Uterus (tissue), 4 donors: ENCODE results near the gene FTH1. TPM values are rescaled to one million over a fixed set of nuclear protein-coding genes. Genes with fewer than 3 reads are reported as not detected.

Source experiments
- DNase-seq, 2 donors: peaks; one replicate each; pipeline ENCODE4 v3.0.0-alpha.2; 2019 to 2020
- H3K27ac ChIP-seq, 2 donors: fragments of 200-600 bp; sonication (generic); 1 replicate in 1 of 2; 2 replicates in 1 of 2; pipeline ENCODE4 v1.5.1; 2016 to 2018
- H3K27me3 ChIP-seq, 2 donors: fragments of 200-600 bp; sonication (generic); one replicate each; pipeline ENCODE4 v1.5.1; 2018 to 2019; ENCODE audit warnings: control low read depth in 1 of 2
- H3K36me3 ChIP-seq, 2 donors: fragments of 200-600 bp; sonication (generic); one replicate each; pipeline ENCODE4 v1.5.1; 2019; ENCODE audit warnings: control low read depth in 1 of 2
- H3K4me1 ChIP-seq, 2 donors: fragments of 200-600 bp; sonication (generic); one replicate each; pipeline ENCODE4 v1.5.1; 2018 to 2019; ENCODE audit warnings: control low read depth in 1 of 2
- H3K4me3 ChIP-seq, 2 donors: fragments of 200-600 bp; sonication (generic); 1 replicate in 1 of 2; 2 replicates in 1 of 2; pipeline ENCODE4 v1.5.1; 2018 to 2019; ENCODE audit warnings: mild to moderate bottlenecking in 1 of 2
- H3K9me3 ChIP-seq, 2 donors: fragments of 200-600 bp; sonication (generic); one replicate each; pipeline ENCODE4 v1.5.1; 2019; ENCODE audit warnings: control low read depth in 1 of 2
- POLR2A ChIP-seq, 2 donors: fragments of 450-650 bp; IDR thresholded peaks; one replicate each; pipeline ENCODE4 v1.6.1; 2016; ENCODE audit warnings: antibody characterized with exemption in 2 of 2, mild to moderate bottlenecking in 1 of 2, moderate library complexity in 1 of 2
- intact Hi-C: fragments of 100-400 bp; cut with DNase I; formaldehyde crosslinking; loops from one replicate; pipeline ENCODE4 v1.15.1; 2023; ENCODE audit warnings: low total_unique reads
- total RNA-seq, 4 donors: library from RNA; depleted of rRNA in 3 of 4; stranded (reverse); fragments of >200 nt in 3 of 4; gene quantifications; one replicate each; pipeline versions ENCODE4 v1.1.0 to v1.2.4, GENCODE V29; 2014 to 2023
- TF ChIP-seq, protein P1 (sequence below), 4 experiments: fragments of 200-600 bp in 2 of 4; fragments of 450-650 bp in 2 of 4; sonication (generic) in 2 of 4; IDR thresholded peaks; one replicate each; pipeline ENCODE4 v1.5.1; 2016 to 2019; ENCODE audit warnings: antibody characterized with exemption in 4 of 4, mild to moderate bottlenecking in 2 of 4, moderate library complexity in 1 of 4
- donor health status: DM: yes; HTN: yes; CAD: no.

FTH1 gene
- total RNA-seq, 4 donors from 2014 or later = 402 to 1,927 (median 1,615) TPM

DNA sequence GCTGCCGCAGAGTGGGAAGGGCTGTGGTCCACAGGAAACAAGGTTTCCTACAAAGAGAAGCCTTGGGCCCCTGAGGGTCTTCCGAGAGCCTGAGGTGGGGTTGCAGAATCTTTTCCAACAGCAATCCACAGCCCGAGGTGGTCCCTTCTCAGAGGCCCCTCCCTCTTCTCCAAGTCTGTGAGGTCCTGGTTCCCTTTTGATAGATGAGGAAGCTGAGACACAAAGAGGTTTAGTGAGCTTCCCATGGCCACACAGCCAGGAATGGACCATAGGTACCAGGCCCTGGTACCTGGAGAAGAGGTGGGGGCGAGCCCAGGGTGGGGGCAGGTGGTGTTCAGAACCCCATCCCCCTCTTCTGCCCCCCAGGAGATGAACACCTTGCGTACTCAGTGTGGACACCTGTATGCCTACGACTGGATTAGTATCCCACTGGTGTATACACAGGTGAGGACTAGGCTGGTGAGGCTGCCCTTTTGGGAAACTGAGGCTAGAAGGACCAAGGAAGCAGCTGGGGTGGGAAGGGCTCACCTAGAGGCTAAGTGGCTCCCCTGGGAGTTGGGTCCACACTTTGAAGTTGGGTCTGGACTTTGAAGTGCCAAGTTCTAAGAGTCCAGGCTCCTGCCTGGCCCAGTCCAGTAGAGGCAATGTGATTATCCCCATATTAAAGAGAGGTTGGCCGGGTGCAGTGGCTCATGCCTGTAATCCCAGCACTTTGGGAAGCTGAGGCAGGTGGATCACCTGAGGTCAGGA, 10.2 kb downstream of the FTH1 start:
- Histone ChIP-seq H3K36me3 (no peaks in the 10 kb centered on the region), H3K4me3 (no peak overlapping the region), H3K4me1 (no peaks in the 10 kb centered on the region), H3K27ac (peak overlapping the region in 1 of 2 donors; percentile 87), H3K27me3 (no peaks in the 10 kb centered on the region), H3K9me3 (no peaks in the 10 kb centered on the region)
- no peak for TF ChIP-seq POLR2A (IDR thresholded peaks at IDR 0.05)
- TF ChIP-seq, protein P1, sequence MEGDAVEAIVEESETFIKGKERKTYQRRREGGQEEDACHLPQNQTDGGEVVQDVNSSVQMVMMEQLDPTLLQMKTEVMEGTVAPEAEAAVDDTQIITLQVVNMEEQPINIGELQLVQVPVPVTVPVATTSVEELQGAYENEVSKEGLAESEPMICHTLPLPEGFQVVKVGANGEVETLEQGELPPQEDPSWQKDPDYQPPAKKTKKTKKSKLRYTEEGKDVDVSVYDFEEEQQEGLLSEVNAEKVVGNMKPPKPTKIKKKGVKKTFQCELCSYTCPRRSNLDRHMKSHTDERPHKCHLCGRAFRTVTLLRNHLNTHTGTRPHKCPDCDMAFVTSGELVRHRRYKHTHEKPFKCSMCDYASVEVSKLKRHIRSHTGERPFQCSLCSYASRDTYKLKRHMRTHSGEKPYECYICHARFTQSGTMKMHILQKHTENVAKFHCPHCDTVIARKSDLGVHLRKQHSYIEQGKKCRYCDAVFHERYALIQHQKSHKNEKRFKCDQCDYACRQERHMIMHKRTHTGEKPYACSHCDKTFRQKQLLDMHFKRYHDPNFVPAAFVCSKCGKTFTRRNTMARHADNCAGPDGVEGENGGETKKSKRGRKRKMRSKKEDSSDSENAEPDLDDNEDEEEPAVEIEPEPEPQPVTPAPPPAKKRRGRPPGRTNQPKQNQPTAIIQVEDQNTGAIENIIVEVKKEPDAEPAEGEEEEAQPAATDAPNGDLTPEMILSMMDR (IDR thresholded peaks at IDR 0.05) = no peak
- intact Hi-C loops = loop anchor here (10.0 kb wide), 1 partner anchor 128 kb away; no protein-coding TSS in a partner anchor
- peak in 1 of 2 donors; percentile 13 for DNase-seq

DNA sequence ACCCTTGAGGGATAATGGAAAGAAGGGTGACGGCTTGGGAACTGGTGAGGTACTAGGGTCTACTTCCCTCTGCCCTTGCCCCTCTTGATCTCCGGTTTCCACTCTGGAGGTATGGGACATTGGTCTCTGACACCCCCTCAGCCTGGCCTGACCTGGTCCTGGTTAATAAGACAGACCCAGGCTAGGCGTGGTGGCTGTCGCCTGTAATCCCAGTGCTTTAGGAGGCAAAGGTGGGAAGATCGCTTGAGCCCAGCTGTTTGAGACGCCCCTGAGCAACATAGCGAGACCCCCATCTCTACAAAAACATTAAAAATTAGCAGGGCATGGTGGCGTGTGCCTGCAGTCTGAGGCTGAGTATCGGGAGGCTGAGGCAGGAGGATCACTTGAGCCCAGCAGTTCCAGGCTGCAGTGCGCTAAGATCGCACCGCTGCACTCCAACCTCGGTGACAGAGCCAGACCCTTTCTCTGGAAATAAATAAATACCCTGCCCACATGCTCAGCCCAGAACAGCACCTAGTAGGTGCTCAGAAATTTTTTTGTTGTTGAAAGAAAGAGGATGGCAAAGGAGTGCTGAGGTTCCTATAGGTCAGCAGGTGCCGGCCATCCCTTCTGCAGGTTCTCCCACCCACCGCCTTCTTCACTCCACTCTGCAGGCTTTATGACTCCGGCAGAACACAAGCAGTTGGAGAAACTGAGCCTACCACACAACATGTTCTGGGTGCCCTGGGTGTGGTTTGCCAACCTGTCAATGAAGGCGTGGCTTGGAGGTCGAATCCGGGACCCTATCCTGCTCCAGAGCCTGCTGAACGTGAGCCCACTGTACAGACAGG, 11.0 kb downstream of the FTH1 start:
- peak; percentile 8 to 27 for DNase-seq
- Histone ChIP-seq H3K4me3 (no peak overlapping the region), H3K27ac (peak overlapping the region; percentile 69 to 87), H3K9me3 (no peaks in the 10 kb centered on the region), H3K4me1 (no peaks in the 10 kb centered on the region), H3K36me3 (no peaks in the 10 kb centered on the region), H3K27me3 (no peaks in the 10 kb centered on the region)
- TF ChIP-seq, protein P1 (IDR thresholded peaks at IDR 0.05) = no peak
- TF ChIP-seq POLR2A (IDR thresholded peaks at IDR 0.05) = no peak
- intact Hi-C loops = loop anchor here (10.0 kb wide), 1 partner anchor 128 kb away; no protein-coding TSS in a partner anchor

DNA sequence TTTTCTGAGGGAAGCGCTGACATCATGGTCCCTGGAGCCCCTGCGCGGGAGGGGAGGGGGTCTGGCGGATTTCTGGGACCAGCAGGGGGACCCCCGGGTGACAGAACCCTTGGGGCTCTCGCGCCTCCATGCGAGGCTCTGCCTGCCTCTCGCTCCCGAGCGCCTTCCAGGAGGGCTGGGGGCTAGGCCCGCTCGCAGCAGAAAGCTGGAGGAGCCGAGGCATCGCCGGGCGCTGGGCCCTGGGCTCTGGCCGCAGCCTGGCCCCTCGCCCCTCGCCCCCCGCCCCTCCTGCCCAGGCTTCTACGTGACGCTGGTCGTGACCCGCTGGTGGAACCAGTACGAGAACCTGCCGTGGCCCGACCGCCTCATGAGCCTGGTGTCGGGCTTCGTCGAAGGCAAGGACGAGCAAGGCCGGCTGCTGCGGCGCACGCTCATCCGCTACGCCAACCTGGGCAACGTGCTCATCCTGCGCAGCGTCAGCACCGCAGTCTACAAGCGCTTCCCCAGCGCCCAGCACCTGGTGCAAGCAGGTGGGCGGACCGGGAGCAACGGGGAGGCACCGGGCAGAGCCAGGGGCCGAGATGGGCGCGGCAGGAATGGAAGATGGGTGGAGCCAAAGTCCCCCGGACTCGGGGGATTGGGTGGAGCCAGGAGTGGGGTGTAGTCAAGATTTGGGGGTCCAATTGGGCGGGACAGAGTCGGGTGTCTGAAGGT, 11.9 kb downstream of the FTH1 start:
- Histone ChIP-seq H3K4me3 (peak overlapping the region; percentile 27 to 39), H3K4me1 (no peaks in the 10 kb centered on the region), H3K27ac (peak overlapping the region; percentile 69 to 87), H3K9me3 (no peaks in the 10 kb centered on the region), H3K36me3 (no peaks in the 10 kb centered on the region), H3K27me3 (no peaks in the 10 kb centered on the region)
- DNase-seq = peak; percentile 53 to 56
- intact Hi-C loops = loop anchor here (10.0 kb wide), 1 partner anchor 129 kb away; no protein-coding TSS in a partner anchor
- TF ChIP-seq, protein P1 (IDR thresholded peaks at IDR 0.05) = no peak
- peak in 1 of 2 donors; percentile 39 for TF ChIP-seq POLR2A (IDR thresholded peaks at IDR 0.05)

DNA sequence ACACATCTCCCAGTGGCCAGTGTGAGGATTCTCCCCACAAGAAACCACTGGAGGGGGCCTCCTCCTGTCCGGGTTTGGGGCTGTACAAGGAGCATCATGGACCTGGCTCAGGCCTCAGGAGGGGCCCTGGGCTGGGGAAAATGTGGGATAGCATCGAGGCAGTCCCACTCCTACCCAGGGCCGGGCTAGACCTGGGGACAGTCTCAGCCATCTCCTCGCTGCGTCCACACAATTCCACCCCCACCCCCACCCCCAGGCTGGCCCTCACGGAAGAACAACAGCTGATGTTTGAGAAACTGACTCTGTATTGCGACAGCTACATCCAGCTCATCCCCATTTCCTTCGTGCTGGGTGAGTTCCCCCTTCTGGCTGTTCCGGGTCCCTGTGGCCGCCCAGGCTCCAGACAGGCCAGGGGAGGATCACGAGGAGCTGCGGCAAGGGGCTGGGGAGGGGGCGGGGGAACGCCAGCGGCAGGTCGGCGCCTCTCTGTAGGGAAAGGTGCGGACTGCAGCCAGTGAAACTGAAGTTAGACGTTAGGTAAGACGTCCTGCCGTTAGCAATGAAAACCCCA, 12.5 kb downstream of the FTH1 start:
- Histone ChIP-seq H3K4me1 (no peaks in the 10 kb centered on the region), H3K9me3 (no peaks in the 10 kb centered on the region), H3K36me3 (no peaks in the 10 kb centered on the region), H3K27ac (peak overlapping the region; percentile 69 to 87), H3K4me3 (peak overlapping the region; percentile 27 to 39), H3K27me3 (no peaks in the 10 kb centered on the region)
- intact Hi-C loops = loop anchor here (10.0 kb wide), 1 partner anchor 130 kb away; no protein-coding TSS in a partner anchor
- DNase-seq = peak; percentile 81 to 83
- TF ChIP-seq POLR2A (IDR thresholded peaks at IDR 0.05) = peak in 1 of 2 donors; percentile 39
- TF ChIP-seq, protein P1 (IDR thresholded peaks at IDR 0.05) = peak in 3 of 4 experiments; percentile 23 to 49 (median 29)
